ENCODE measurements around the gene FCRL6. TPM values are rescaled to one million over a fixed set of nuclear protein-coding genes. Genes with fewer than 3 reads are reported as not detected.

The FCRL6 gene
- total and polyA plus RNA-seq, 2 donors (not counting 1 experiment from before 2014, with no cell fraction given), result not detected

GRCh38 chr1:159791461-159791860, 10.7 kb upstream of the FCRL6 start:
- Histone ChIP-seq H2AFZ (ENCODE audit: low read length) (no peak overlapping the region), H3K4me1 (ENCODE audit: control insufficient read depth, extremely low read depth, insufficient read depth, low read length) (no peaks in the 10 kb centered on the region), H3K4me3 (replicated peaks in 1 of 4; ENCODE audit: control extremely low read depth in 1 of 4, insufficient read depth in 1 of 4, low read depth in 3 of 4, low read length in 4 of 4) (no peak overlapping the region), H3K79me2 (ENCODE audit: control insufficient read depth, insufficient read depth, low read length) (no peaks in the 10 kb centered on the region), H3K36me3 (ENCODE audit: control insufficient read depth, insufficient read depth, low read length) (no peaks in the 10 kb centered on the region), H4K20me1 (ENCODE audit: control insufficient read depth, extremely low read depth, insufficient read depth, low read length) (no peaks in the 10 kb centered on the region), H3K9ac (ENCODE audit: insufficient read depth, low read length) (no peak overlapping the region), H3K4me2 (ENCODE audit: extremely low read depth, insufficient read depth, low read length) (no peak overlapping the region), H3K9me3 (ENCODE audit: control insufficient read depth, insufficient read depth, low read depth, low read length) (no peaks in the 10 kb centered on the region), H3K27ac (ENCODE audit: insufficient read depth, low read length) (no peak overlapping the region), H3K27me3 (ENCODE audit: control insufficient read depth, insufficient read depth, low read length) (peaks cover 13% of the 10 kb centered on the region)
- DNase-seq (ENCODE audit: low read depth in 2 of 2), result no peak
- TF ChIP-seq CTCF (conservative IDR thresholded peaks at IDR 0.05 in 1 of 2, IDR thresholded peaks at IDR 0.05 in 1 of 2; ENCODE audit: low read depth in 1 of 2, low read length in 2 of 2), result no peak
- no peak for TF ChIP-seq EZH2 (IDR thresholded peaks at IDR 0.05; ENCODE audit: low read length, missing control alignments)

GRCh38 chr1:159795534-159795933, 6.6 kb upstream of the FCRL6 start:
- Histone ChIP-seq H3K27ac (ENCODE audit: insufficient read depth, low read length) (no peak overlapping the region), H3K4me3 (replicated peaks in 1 of 4; ENCODE audit: control extremely low read depth in 1 of 4, insufficient read depth in 1 of 4, low read depth in 3 of 4, low read length in 4 of 4) (no peak overlapping the region), H3K36me3 (ENCODE audit: control insufficient read depth, insufficient read depth, low read length) (no peaks in the 10 kb centered on the region), H3K4me2 (ENCODE audit: extremely low read depth, insufficient read depth, low read length) (no peak overlapping the region), H3K4me1 (ENCODE audit: control insufficient read depth, extremely low read depth, insufficient read depth, low read length) (no peaks in the 10 kb centered on the region), H3K9ac (ENCODE audit: insufficient read depth, low read length) (no peak overlapping the region), H3K27me3 (ENCODE audit: control insufficient read depth, insufficient read depth, low read length) (peaks cover 21% of the 10 kb centered on the region), H2AFZ (ENCODE audit: low read length) (no peak overlapping the region), H4K20me1 (ENCODE audit: control insufficient read depth, extremely low read depth, insufficient read depth, low read length) (no peaks in the 10 kb centered on the region), H3K79me2 (ENCODE audit: control insufficient read depth, insufficient read depth, low read length) (no peaks in the 10 kb centered on the region), H3K9me3 (ENCODE audit: control insufficient read depth, insufficient read depth, low read depth, low read length) (no peaks in the 10 kb centered on the region)
- TF ChIP-seq CTCF (conservative IDR thresholded peaks at IDR 0.05 in 1 of 2, IDR thresholded peaks at IDR 0.05 in 1 of 2; ENCODE audit: low read depth in 1 of 2, low read length in 2 of 2), result no peak
- TF ChIP-seq EZH2 (IDR thresholded peaks at IDR 0.05; ENCODE audit: low read length, missing control alignments), result peak; percentile 23
- DNase-seq (ENCODE audit: low read depth in 2 of 2), result no peak

GRCh38 chr1:159798893-159799292, 3.3 kb upstream of the FCRL6 start:
- Histone ChIP-seq H3K4me3 (replicated peaks in 1 of 4; ENCODE audit: control extremely low read depth in 1 of 4, insufficient read depth in 1 of 4, low read depth in 3 of 4, low read length in 4 of 4) (no peak overlapping the region), H3K9ac (ENCODE audit: insufficient read depth, low read length) (no peak overlapping the region), H4K20me1 (ENCODE audit: control insufficient read depth, extremely low read depth, insufficient read depth, low read length) (no peaks in the 10 kb centered on the region), H3K9me3 (ENCODE audit: control insufficient read depth, insufficient read depth, low read depth, low read length) (no peaks in the 10 kb centered on the region), H3K36me3 (ENCODE audit: control insufficient read depth, insufficient read depth, low read length) (no peaks in the 10 kb centered on the region), H3K27ac (ENCODE audit: insufficient read depth, low read length) (no peak overlapping the region), H3K27me3 (ENCODE audit: control insufficient read depth, insufficient read depth, low read length) (peaks cover 19% of the 10 kb centered on the region), H3K79me2 (ENCODE audit: control insufficient read depth, insufficient read depth, low read length) (no peaks in the 10 kb centered on the region), H3K4me1 (ENCODE audit: control insufficient read depth, extremely low read depth, insufficient read depth, low read length) (no peaks in the 10 kb centered on the region), H3K4me2 (ENCODE audit: extremely low read depth, insufficient read depth, low read length) (no peak overlapping the region), H2AFZ (ENCODE audit: low read length) (no peak overlapping the region)
- TF ChIP-seq CTCF (conservative IDR thresholded peaks at IDR 0.05 in 1 of 2, IDR thresholded peaks at IDR 0.05 in 1 of 2; ENCODE audit: low read depth in 1 of 2, low read length in 2 of 2), result peak; percentile 76 to 81
- TF ChIP-seq EZH2 (IDR thresholded peaks at IDR 0.05; ENCODE audit: low read length, missing control alignments), result no peak
- DNase-seq (ENCODE audit: low read depth in 2 of 2), result peak; percentile 81 to 90

Data from fibroblast of lung (primary cell).